Left cardiac atrium (tissue), 4 donors: ENCODE data around the gene NEBL. TPM values are rescaled to one million over a fixed set of nuclear protein-coding genes. Genes with fewer than 3 reads are reported as not detected.

ENCODE experiments used
- ATAC-seq, 2 donors: fragments of 200-7000 bp; cut with Tn5 transposase; one replicate each; pipeline ENCODE4 v1.9.1; 2020; ENCODE audit warnings: mild to moderate bottlenecking in 2 of 2, moderate library complexity in 2 of 2
- DNase-seq: peaks from one replicate; pipeline ENCODE4 v3.0.0-alpha.2; 2020
- intact Hi-C, 2 donors: fragments of 100-400 bp; cut with DNase I; formaldehyde crosslinking; loops; one replicate each; pipeline versions ENCODE4 v1.14.1 to v1.15.1; 2022 to 2023
- total RNA-seq, 2 donors: library from RNA; stranded (reverse); fragmentation: NEBNext Ultra II Directional; extraction: Animal tissue kit (Norgen Biotek cat#: 25700); gene quantifications; one replicate each; pipeline ENCODE4 v1.2.1, GENCODE V29; 2021
- donor health status: DM: no; HTN: yes; CAD: no.
- donor health status: DM: no; HTN: yes; CAD: no; lungs with severe emphysema.
- donor health status: DM: yes; HTN: yes; CAD: no.
- donor health status: Dilated cardiomyopathy.

NEBL gene
- total RNA-seq, 2 donors from 2014 or later = 386 to 506 TPM

DNA sequence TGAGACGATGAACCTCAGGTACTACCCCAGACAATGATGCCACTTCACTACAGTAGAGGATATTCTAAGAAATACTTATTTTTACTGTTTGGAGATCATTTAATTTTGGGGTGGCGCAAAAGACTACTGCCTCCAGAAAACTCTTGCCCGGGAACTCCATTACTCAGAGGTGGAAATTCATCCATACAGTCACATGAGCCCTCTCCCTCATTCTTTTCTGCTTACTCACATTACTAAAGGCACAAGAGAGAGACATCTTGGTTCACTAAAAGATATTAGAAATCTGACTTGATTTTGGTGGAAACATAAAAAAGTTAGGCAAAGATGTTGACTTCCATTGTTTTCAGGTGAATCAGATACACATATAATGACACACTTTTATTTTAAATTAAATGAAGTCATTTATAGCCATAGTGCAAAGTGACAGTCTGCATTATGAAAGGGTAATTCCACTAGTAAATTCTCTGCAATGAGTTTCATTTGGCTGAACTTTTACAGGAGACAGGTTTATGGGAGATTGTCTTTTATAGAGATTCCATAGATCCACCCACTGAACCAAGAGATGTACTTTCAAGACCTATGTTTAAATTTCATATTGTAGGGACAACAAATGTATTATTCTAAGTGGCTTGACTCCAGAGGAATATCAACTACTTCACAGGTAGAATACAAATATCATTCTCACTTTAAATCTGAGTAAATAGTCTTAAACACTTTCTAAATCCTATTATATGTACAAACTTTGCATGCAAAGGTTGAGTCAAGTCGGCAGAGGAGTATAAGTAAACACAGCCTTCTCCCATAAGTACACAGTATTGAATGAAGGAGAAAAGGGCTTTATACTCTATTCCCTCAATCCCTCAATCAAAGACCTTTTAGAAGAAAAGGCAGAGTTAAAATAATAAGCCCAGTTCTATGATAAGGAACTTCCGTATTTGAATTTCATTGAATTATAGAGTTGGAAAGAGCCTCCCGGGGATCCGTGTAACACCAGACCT is 18.8 kb downstream of the NEBL start:
- intact Hi-C loops = no loop called here
- DNase-seq (no peak), ATAC-seq (peak in 1 of 2 donors; percentile 39)

DNA sequence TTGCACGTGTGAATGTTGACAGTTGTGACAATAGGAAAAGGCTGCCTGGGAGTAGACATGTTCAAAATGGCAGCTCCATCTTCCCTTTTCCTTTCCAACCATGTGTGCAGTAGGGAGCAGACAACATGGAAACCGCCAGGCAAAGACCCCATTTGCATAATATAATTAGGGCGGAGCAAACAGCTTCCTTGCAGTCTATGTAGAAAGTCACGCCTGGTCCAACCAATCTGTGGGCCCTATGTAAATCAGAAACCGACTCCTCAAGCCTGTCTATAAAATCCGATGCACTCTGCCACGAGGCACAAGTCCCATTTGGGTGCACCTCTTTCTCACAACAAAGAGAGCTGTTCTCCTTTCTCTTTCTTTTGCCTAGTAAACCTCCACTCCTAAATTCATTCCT is 19.6 kb downstream of the NEBL start:
- intact Hi-C loops = no loop called here
- DNase-seq (no peak), ATAC-seq (no peak)

DNA sequence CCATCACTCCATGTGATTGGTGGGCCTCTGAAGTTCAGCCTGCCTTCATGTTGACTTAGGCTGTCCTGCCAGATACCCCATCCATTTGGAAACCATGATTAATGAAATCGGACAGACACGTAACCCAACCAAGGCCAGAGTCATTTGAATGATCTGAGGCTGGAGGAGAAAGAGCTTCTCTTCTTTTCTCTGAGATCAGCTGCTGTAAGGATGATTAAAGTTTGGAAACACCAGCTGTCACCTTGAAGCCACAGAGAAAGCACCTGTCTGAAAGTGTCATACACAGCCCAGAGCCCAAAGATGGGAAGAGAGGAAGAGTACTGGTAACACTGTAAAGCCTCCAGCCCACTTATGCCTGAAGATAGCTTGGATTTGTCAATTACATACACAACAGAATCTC is 22.9 kb downstream of the NEBL start:
- ATAC-seq (no peak), DNase-seq (no peak)
- intact Hi-C loops = no loop called here

DNA sequence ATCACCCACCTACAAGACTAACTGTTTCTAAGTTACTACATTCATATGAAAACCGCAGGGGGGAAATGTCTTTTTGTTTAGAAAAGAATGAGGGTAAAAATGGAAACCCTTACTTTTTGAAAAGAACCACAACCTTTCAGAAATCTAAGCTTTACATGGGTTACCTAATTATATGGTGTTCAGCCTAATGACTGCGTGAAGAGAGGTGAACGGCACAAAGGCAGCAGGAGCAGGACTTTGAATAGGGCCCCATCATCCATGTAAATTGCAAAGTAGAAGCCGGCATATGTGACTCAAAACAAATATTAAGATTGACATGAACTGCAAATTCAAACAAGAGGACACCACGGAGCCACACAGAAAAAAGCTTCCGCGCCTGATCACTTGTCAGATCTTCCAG is 25.1 kb downstream of the NEBL start:
- intact Hi-C loops = no loop called here
- no peak for DNase-seq
- ATAC-seq = no peak

DNA sequence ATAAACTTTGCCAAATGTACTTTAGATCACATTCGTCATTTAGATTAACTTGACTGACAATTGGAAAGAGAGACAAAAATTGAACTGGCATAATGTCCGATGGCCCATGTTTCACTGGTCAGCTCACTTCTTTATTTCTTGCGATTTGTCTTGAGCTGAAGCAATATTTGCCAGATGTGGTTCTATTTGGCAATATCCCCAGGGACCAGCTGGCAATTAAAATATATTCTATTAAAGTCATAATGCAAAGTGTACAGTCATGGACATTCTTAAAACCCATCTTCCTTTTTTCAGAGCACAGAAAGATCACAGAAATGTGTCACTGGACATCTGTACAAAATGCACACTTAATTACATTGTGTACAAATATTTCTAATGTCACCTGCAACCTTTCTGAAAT is 26.3 kb downstream of the NEBL start:
- intact Hi-C loops = no loop called here
- no peak for ATAC-seq

DNA sequence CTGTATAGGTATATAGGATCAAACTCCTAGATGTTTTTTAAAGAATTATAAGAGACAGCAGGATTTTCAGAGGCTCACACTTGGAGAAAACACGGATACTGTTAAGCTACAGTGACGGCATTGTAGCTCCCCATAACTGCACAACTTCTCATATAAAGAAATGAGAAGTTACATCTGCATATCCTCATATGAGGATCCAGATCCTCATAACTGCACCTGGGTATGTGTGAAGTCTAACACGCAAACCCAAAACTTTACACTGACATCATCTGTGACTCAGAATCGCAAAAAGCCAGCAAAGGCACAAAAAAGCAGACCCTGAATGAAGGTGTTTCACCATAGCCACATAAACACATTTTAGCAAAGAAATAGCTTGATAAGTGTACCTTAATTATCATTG is 34.1 kb downstream of the NEBL start:
- DNase-seq (no peak), ATAC-seq (no peak)
- intact Hi-C loops = no loop called here

More for the DNA sequence above, 26.3 kb downstream of the NEBL start:
- DNase-seq = no peak

DNA sequence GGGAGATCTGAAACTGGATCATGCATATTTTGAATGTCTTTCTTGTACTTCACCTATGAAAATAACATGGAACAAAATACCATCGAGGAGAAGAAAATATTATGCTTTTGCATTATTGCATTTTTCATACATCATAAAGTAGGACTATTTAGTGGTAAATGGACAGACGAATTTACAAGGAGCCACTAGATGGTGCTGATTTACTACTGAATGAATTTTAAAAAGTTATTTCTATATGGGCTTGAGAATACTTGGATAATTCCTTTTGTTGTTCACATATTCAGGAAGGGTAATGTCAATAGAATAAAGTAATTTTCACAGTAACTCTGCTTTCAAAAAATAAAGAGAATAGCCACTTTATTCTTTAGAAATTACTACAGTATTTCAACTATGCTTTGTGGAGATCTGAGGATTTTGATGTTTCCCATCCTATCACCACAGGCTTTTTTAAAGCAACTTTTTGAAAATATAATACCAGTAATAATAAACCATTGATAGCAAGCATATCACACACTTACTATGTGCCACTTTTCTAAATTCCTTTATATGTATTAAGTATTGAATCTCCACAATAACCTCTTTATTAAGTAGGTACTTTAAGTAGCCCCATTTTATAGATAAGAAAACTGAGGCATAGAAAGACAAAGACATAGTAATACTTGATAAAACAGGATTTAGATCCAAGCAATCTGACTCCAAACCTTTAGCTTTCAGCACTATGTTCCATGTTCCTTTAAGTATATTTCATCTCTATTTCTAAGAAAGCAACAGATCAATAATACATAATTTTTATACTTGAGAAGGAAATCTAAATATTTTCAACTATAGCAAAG is 38.6 kb downstream of the NEBL start:
- no peak for DNase-seq
- ATAC-seq = no peak
- intact Hi-C loops = loop anchor here in 1 of 2 donors (5.0 kb wide), 1 partner anchor 414 kb away; no protein-coding TSS in a partner anchor

DNA sequence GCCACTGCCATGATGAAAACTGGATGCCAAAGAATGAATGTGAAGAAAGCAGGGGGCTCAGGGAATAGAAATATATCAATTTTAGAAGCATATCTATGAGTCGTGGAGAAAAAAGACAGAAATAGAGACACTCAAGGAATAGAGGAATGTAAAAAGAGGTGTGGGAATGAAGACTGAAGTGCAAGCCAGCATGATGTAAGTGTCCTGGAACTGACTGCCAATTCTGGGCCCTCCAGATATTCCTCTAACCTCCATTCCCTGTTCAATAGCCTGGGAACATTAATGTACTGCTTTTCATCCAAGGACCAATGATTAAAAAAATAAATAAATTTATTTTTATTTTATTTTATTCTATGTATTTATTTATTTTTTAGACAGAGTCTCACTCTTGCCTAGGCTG is 40.6 kb downstream of the NEBL start:
- peak in 1 of 2 donors; percentile 45 for ATAC-seq
- intact Hi-C loops = loop anchor here in 1 of 2 donors (5.0 kb wide), 1 partner anchor 416 kb away; no protein-coding TSS in a partner anchor

DNA sequence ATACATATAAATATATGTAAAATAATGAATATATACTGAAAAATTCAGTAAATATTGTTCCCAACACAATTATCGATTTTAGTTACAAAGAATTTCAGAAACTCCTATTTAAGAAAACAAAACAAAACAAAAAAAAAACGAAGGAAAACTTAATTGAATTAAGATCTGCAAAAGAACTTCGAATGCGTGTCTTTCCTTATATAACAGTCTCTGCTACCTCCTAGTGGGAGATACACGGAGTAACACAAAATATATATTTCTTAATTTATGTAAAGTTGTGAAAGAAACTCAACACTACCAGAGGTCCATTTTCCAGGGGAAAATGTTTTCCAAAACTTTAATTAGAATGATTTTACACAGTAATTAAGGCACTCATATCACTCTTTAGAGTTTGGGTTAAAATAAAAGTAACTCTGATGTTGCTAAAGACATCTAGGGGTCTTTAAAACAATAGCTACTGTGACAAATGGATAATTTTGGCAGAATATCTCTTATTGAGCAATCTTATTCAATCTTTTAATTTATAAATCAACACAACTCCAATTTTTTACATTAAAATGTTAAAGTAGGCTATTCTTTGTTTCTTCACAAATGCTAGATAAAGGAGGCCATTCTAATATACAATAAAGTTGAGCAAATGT is 41.6 kb downstream of the NEBL start:
- no peak for DNase-seq
- intact Hi-C loops = loop anchor here in 1 of 2 donors (5.0 kb wide), 1 partner anchor 417 kb away; no protein-coding TSS in a partner anchor
- ATAC-seq = no peak

More for the DNA sequence above, 40.6 kb downstream of the NEBL start:
- no peak for DNase-seq

DNA sequence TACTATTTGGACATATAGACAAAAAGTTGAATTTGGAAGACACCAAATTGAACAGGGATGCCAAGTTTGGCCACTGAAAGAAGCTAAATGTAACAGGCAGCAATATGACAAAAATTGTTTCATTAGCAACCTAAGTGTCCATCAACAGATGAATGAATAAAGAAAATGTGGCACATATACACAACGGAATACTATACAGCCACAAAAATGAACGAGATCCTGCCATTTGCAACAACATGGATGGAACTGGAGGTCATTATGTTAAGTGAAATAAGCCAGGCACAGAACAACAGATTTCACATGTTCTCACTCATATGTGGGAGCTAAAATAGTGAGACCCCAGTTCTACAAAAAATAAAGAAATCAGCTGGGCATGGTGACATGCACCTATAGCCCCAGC is 43.8 kb downstream of the NEBL start:
- DNase-seq (no peak), ATAC-seq (no peak)
- intact Hi-C loops = no loop called here

DNA sequence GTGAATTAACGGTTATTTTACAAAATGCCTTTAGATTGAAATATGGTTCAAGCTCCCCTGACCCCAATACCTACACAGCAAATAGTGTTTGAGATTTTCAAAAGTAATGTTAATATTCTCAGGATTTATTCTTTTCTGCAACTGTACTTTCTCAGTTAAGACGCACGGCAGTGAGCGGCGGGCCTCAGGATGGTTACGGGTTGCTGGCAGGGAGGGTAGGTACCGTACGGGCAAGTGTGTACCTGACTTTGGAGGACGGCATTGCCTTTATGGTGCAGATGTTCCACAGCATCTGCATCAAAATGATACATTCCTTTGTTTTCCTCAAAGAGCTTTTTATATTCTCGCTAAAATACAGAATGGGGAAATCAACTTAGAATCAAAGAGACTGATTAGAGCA is 44.8 kb downstream of the NEBL start:
- DNase-seq (no peak), ATAC-seq (no peak)
- intact Hi-C loops = no loop called here

DNA sequence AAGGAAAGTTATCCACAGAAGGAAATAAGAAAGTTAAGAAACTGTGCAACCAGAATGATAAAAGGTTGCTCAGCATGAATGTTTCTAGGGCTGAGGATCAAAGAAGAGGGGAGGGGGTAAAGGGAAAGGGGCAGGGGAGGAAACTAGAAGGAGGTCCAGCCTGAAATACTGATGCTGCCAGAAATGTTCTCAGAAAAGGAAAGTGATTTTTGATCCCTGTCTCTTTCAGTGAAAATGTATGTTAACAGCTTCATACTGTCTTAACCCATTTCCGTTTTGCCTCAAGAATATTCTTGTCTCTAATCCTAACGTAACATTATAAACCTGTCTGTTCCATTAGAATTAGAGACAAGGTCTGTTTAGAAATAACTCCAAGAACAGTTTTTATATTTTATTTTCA is 49.6 kb downstream of the NEBL start:
- DNase-seq (no peak), ATAC-seq (no peak)
- intact Hi-C loops = no loop called here

DNA sequence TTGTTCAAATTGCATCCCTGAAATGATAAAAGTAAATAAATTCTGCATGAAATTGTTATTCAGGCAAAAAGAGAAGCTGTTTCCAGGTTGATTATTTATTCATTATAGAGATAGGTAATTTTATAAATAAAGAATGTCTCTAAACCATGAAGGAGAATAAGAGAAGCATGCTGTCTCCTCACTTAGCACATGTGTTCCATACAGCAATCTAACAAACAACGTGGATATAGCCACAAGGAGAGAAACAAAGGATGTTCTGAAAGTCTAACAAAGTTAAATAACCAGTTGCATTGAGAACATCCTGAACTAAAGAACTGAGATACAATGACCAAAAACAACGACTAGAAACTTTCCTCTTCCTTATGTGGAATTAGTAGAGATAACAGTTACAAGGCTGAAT is 50.8 kb downstream of the NEBL start:
- no peak for ATAC-seq
- DNase-seq = no peak
- intact Hi-C loops = no loop called here

DNA sequence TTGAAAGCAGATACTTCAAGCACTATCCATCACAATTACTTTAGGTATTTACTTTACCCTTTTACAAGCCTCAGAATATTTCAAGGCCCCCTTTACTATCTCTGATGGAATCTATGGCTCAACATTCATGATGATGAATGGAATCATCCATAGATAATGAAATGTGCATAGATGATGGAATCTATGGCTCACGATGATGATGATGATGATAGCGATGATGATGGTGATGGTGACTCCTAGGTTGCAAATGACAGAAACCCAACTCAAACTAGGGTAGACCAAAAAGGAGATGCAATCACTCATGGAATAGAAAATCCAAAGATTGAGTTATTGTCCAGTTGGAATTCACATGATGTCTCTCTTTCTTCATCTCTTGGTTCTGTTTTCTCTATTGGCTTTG is 55.7 kb downstream of the NEBL start:
- DNase-seq = no peak
- ATAC-seq = no peak
- intact Hi-C loops = no loop called here

DNA sequence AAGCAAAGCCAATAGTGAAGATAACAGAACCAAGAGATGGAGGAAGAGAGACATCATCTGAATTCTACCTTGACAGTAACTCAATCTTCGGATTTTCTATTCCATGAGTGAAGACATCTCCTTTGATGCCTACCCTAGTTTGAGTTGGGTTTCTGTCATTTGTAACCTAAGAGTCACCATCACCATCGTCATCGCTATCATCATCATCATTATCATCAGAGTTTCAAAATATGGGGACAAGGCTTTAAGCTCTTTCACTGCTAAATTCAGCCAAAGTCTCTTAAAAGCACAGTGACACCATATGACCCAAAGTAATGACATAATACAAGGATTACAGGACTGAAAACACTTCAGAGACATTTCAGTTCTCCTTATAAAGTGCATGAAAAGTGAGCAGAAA is 57.2 kb downstream of the NEBL start:
- ATAC-seq (no peak), DNase-seq (no peak)
- intact Hi-C loops = no loop called here

DNA sequence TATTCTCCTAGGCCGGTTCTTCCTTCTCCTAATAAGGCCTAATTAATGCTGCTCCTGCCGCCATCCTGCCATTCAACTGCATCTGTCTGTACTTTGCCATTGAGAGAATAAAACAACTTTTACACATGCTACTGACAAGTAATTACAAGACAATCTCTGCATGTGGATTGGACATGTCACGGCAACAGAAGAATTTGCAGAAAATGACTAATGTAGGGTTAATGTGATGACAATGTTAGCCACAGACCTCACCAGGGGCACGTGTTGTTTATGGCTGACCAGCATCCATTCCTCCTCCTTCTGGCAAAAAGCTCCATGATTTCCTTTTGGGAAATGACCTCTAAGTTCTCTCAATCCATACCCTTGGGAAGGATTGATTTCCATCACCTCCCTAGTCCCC is 58.0 kb downstream of the NEBL start:
- intact Hi-C loops = no loop called here
- ATAC-seq (no peak), DNase-seq (no peak)

DNA sequence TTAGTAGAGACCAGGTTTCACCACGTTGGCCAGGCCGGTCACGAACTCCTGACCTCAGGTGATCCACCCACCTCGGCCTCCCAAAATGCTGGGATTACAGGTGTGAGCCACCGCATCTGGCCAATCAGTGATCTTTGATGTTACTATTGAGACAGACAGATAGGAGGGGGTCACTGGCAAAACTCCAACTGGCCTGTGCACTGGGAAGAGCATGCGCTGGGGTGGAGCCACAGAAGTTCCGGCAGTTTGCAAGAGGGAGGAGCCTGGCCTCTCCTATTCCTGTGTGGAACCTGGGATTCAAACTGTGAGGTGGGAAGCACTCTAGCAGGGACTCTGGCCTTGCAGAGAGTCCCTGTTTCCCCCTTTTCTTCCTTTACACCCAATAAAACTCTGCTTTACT is 60.7 kb downstream of the NEBL start:
- no peak for DNase-seq
- peak in 1 of 2 donors; percentile 24 for ATAC-seq
- intact Hi-C loops = no loop called here

DNA sequence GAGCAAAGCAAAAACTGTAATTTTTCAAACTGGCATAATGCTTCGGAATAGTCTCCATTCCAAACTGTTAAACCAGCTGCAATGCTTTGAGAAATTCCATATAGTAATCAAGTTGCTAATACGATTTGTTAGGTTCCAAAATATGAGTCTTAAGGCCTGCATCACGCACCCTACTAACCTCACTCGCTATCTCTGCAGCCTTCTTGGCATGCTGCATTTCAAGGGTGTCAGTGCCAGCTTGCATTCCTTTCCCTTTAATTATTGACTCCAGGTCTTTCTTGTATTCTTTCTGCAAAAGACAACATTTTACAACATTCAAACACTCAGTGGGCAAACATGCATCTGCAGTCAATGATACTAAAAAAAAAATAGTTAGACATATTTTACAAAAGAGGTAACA is 61.8 kb downstream of the NEBL start:
- intact Hi-C loops = no loop called here
- ATAC-seq (peak; percentile 43 to 53), DNase-seq (no peak)

DNA sequence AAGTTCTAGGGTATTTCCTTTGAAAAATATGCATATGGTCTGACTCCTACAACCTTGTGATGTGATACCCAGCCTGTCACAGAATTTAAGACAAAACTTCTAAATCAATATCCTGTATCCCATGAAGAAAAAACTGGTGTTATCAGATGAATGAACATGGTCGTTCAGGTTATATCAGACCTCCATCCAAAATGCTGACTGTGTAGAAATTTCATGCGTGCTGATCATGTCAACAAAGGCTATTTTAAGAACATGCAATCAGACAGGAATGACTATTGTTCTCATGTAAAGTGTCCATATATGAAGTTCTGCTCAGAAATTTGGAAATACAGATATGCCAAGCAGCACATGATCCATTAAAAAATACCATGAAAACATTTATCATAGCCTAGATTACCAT is 62.3 kb downstream of the NEBL start:
- ATAC-seq (no peak), DNase-seq (no peak)
- intact Hi-C loops = no loop called here

DNA sequence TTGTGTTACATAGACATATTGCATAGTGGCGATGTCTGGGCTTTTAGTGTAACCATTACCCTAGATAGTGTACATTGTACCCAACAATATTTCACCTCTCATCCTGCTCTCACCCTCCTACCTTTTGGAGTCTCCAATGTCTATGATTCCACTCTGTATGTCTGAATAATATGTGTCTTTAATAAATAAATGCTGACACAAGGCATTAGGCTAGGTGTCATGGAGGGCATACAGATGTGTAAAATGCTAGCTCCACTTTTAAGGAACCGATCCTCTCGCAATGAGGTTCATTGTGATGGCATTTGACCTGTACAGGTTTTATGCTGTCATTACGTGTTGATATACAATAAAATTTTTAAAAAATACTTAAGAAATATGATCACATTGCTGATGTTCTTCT is 74.3 kb downstream of the NEBL start:
- intact Hi-C loops = no loop called here
- ATAC-seq (no peak), DNase-seq (no peak)
